ENCODE data around the gene PPP1R1B.

The PPP1R1B gene

DNA sequence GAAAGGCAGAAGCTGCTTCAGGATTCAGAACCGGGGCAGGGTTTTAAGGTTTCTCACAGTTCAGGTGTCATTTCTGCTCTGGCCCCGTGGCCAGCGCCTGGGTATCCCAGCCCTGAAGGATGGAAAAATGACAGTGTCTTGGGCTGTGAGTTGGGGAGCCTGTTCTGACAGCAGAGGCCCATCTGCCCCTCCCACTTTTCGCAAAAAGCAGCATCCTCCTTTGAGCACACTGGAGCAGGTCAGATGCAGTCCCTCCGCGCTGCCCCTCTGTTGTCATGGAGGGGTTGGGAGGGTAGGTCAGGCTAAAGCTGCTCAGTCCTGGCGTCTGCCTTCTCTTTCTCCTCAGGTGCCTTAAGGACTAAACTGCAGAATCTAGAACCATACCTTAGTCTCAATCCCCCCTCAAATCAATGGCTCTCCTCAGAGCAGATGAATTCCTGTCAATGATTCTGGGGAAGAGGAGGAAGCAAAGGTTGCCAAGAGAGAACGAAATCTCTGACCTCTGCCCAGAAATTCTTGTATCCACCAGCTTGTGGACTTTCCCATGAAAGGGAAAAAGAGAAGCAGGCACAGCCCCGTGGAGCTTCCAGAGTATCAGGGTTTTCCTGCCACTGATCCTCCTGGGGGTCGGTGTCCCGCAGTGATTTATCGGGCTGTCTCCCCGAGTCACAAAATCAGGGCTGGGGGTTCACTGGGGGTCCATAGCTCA is 26.3 kb upstream of the PPP1R1B start:
- H3K4me2 ChIP-seq (ENCODE audit: low read depth, low read length), result no peak overlapping the region
- H3K9ac ChIP-seq (ENCODE audit: low read length), result no peak overlapping the region
- no peak overlapping the region for H3K4me3 ChIP-seq (ENCODE audit: low read length)
- no peaks in the 10 kb centered on the region for H3K36me3 ChIP-seq (replicated peaks; ENCODE audit: insufficient read depth, low read length)
- no peaks in the 10 kb centered on the region for H3K9me2 ChIP-seq (replicated peaks; ENCODE audit: insufficient read depth, low read length)
- H3F3A ChIP-seq (ENCODE audit: insufficient read depth, low read length), result no peaks in the 10 kb centered on the region
- peaks cover 100% of the 10 kb centered on the region for H3K27me3 ChIP-seq (replicated peaks; ENCODE audit: insufficient read depth, low read length)
- H2AFZ ChIP-seq (ENCODE audit: low read length), result no peak overlapping the region
- no peaks in the 10 kb centered on the region for H4K20me1 ChIP-seq (ENCODE audit: insufficient read depth, low read length)
- H3K79me2 ChIP-seq (ENCODE audit: low read length), result no peaks in the 10 kb centered on the region
- no peaks in the 10 kb centered on the region for H3K4me1 ChIP-seq (ENCODE audit: low read length)
- H3K27ac ChIP-seq (ENCODE audit: low read length), result no peak overlapping the region
- no peaks in the 10 kb centered on the region for H3K9me3 ChIP-seq (replicated peaks; ENCODE audit: insufficient read depth, low read length)
- TF ChIP-seq, protein P1, sequence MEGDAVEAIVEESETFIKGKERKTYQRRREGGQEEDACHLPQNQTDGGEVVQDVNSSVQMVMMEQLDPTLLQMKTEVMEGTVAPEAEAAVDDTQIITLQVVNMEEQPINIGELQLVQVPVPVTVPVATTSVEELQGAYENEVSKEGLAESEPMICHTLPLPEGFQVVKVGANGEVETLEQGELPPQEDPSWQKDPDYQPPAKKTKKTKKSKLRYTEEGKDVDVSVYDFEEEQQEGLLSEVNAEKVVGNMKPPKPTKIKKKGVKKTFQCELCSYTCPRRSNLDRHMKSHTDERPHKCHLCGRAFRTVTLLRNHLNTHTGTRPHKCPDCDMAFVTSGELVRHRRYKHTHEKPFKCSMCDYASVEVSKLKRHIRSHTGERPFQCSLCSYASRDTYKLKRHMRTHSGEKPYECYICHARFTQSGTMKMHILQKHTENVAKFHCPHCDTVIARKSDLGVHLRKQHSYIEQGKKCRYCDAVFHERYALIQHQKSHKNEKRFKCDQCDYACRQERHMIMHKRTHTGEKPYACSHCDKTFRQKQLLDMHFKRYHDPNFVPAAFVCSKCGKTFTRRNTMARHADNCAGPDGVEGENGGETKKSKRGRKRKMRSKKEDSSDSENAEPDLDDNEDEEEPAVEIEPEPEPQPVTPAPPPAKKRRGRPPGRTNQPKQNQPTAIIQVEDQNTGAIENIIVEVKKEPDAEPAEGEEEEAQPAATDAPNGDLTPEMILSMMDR (IDR thresholded peaks at IDR 0.05; ENCODE audit: low read length), result no peak
- no peak for TF ChIP-seq EZH2 (optimal IDR thresholded peaks at IDR 0.05; ENCODE audit: low read depth, low read length)
- TF ChIP-seq EZH2phosphoT487 (IDR thresholded peaks at IDR 0.05; ENCODE audit: low read length), result no peak
- DNase-seq, result no peak

DNA sequence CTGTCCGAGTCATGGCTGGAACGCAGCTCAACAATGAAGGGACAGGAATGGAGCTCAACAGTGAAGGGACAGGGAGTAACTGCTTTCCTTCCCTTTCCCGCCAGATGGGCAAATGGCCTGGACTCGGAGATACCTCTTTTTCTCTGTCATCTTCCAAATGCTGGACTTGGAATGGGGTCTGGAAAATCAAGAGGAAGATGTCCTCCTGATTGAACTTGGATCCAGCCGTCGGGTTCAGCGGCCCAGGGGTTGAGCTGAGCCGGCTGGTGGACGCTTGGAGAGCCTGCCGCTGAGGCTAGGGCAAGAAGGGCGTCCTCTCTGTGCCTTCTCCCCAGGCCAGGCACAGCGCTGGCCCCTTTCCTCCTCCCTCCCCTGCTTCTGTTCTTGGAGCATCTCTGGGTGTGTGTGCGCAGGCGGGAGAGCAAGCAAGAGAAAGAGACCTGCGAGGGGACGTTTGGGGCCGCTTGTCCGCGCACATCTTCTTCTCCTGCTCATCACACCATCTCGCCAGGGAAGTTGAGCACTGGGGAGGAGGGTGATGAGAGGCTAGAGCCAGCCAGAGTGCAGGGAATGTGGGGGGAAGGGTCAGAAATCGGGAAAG is 25.7 kb upstream of the PPP1R1B start:
- no peaks in the 10 kb centered on the region for H3K36me3 ChIP-seq (replicated peaks; ENCODE audit: insufficient read depth, low read length)
- H4K20me1 ChIP-seq (ENCODE audit: insufficient read depth, low read length), result no peaks in the 10 kb centered on the region
- no peak overlapping the region for H3K27ac ChIP-seq (ENCODE audit: low read length)
- no peaks in the 10 kb centered on the region for H3K9me3 ChIP-seq (replicated peaks; ENCODE audit: insufficient read depth, low read length)
- H3K4me1 ChIP-seq (ENCODE audit: low read length), result no peaks in the 10 kb centered on the region
- H3K4me3 ChIP-seq (ENCODE audit: low read length), result no peak overlapping the region
- H3F3A ChIP-seq (ENCODE audit: insufficient read depth, low read length), result no peaks in the 10 kb centered on the region
- no peak overlapping the region for H3K9ac ChIP-seq (ENCODE audit: low read length)
- no peaks in the 10 kb centered on the region for H3K9me2 ChIP-seq (replicated peaks; ENCODE audit: insufficient read depth, low read length)
- no peak overlapping the region for H3K4me2 ChIP-seq (ENCODE audit: low read depth, low read length)
- TF ChIP-seq, protein P1 (IDR thresholded peaks at IDR 0.05; ENCODE audit: low read length), result no peak
- H3K79me2 ChIP-seq (ENCODE audit: low read length), result no peaks in the 10 kb centered on the region
- H3K27me3 ChIP-seq (replicated peaks; ENCODE audit: insufficient read depth, low read length), result peaks cover 98% of the 10 kb centered on the region
- no peak for DNase-seq
- H2AFZ ChIP-seq (ENCODE audit: low read length), result no peak overlapping the region

DNA sequence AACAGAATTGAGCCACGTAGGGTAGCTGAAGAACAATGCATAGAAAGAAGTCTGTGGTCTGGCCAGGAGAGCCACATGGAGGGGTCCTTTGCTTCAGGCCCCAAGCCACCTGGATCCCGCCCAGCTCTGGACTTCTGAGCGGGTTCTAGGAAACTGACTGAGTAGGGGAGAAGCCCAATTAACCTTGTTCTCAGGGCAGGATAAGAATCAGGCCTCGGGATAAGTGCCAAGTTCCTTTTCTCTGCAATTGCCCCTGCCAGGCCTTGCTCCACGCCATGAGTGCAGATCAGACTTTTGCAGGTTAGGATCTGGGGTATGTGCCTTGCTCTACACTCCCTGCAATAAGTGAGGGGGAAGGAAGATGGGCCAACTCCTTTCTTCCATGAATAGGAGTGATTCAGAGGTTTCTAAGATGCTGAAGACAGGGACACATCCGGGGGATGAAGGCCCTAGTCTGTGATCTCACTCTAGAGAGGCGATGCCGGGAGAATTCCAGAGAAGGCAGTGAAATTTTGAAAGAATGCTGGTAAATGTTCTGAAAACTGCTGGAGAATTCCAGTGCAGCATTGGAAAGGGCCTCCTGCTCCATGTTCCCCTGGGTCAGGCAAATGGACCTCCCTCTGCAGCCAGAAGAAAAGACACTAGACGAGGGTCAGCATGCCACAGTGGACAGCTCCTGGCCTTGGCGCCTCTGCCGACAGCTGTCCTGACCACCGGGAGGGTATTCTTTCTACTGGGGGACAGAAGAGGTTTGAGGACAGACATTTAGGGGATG is 24.8 kb upstream of the PPP1R1B start:
- Histone ChIP-seq H3K9ac (ENCODE audit: low read length) (no peak overlapping the region), H3K4me3 (ENCODE audit: low read length) (no peak overlapping the region), H3K9me3 (replicated peaks; ENCODE audit: insufficient read depth, low read length) (no peaks in the 10 kb centered on the region), H2AFZ (ENCODE audit: low read length) (no peak overlapping the region), H3K27me3 (replicated peaks; ENCODE audit: insufficient read depth, low read length) (peaks cover 98% of the 10 kb centered on the region), H3K4me1 (ENCODE audit: low read length) (no peaks in the 10 kb centered on the region), H3K4me2 (ENCODE audit: low read depth, low read length) (no peak overlapping the region), H3K36me3 (replicated peaks; ENCODE audit: insufficient read depth, low read length) (no peaks in the 10 kb centered on the region), H3K79me2 (ENCODE audit: low read length) (no peaks in the 10 kb centered on the region), H4K20me1 (ENCODE audit: insufficient read depth, low read length) (no peaks in the 10 kb centered on the region), H3F3A (ENCODE audit: insufficient read depth, low read length) (no peaks in the 10 kb centered on the region), H3K9me2 (replicated peaks; ENCODE audit: insufficient read depth, low read length) (no peaks in the 10 kb centered on the region), H3K27ac (ENCODE audit: low read length) (no peak overlapping the region)
- no peak for DNase-seq
- TF ChIP-seq, protein P1 (IDR thresholded peaks at IDR 0.05; ENCODE audit: low read length), result no peak
- TF ChIP-seq EZH2phosphoT487 (IDR thresholded peaks at IDR 0.05; ENCODE audit: low read length), result no peak

Data from MM.1S (cell line).